ENCODE data around the gene TTPAL.
"Not testable (repeated sequence)": the region's sequence is repeated elsewhere in the genome, so short reads cannot be mapped to it uniquely, and the experiment has no call there.

The TTPAL gene

DNA sequence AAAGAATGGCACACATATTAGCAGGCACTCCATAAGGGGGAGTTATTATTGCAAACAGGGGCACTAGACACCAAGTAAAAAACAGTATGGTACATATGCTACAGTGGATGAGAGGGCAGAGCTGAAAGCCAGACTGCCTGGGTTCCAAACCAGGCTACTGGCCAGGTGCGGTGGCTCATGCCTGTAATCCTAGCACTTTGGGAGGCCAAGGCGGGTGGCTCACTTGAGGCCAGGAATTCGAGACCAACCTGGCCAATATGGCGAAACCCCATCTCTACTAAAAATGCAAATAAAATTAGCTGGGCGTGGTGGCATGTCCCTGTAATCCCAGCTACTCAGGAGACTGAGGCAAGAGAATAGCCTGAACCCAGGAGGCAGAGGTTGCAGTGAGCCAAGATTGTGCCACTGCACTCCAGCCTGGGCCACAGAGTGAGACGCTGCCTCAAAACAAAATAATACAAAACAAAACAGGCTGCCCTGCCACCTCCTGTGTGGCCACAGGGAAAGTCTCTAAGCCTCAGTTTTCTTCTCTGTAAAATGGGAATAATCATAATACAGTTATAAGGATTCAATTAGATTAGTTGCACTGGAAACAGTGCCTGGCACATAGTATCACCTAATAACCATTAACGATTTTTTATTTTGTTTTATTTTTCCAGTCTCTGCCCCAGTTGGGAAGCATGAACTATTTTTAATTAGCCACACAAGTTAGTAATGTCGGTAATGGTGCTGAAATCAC is 7.5 kb upstream of the TTPAL start:
- Histone ChIP-seq H3K27ac (ENCODE audit: poor library complexity, severe bottlenecking) (no peak overlapping the region), H3K27me3 (ENCODE audit: insufficient read depth, poor library complexity, severe bottlenecking) (no peaks in the 10 kb centered on the region), H3K4me3 (ENCODE audit: severe bottlenecking) (no peak overlapping the region), H3K9me3 (ENCODE audit: severe bottlenecking) (no peaks in the 10 kb centered on the region), H3K36me3 (ENCODE audit: low read depth) (no peaks in the 10 kb centered on the region), H3K4me1 (ENCODE audit: insufficient read depth, poor library complexity, severe bottlenecking) (no peaks in the 10 kb centered on the region)
- DNase-seq (ENCODE audit: low spot score) (no peak), ATAC-seq (ENCODE audit: low read depth) (no peak)
- TF ChIP-seq, protein P1, sequence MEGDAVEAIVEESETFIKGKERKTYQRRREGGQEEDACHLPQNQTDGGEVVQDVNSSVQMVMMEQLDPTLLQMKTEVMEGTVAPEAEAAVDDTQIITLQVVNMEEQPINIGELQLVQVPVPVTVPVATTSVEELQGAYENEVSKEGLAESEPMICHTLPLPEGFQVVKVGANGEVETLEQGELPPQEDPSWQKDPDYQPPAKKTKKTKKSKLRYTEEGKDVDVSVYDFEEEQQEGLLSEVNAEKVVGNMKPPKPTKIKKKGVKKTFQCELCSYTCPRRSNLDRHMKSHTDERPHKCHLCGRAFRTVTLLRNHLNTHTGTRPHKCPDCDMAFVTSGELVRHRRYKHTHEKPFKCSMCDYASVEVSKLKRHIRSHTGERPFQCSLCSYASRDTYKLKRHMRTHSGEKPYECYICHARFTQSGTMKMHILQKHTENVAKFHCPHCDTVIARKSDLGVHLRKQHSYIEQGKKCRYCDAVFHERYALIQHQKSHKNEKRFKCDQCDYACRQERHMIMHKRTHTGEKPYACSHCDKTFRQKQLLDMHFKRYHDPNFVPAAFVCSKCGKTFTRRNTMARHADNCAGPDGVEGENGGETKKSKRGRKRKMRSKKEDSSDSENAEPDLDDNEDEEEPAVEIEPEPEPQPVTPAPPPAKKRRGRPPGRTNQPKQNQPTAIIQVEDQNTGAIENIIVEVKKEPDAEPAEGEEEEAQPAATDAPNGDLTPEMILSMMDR (IDR thresholded peaks at IDR 0.05; ENCODE audit: poor library complexity, severe bottlenecking): no peak

GRCh38 chr20:44470327-44470726 is 5.3 kb upstream of the TTPAL start:
- no peak overlapping the region for H3K27ac ChIP-seq (ENCODE audit: poor library complexity, severe bottlenecking)
- H3K4me1 ChIP-seq (ENCODE audit: insufficient read depth, poor library complexity, severe bottlenecking): no peaks in the 10 kb centered on the region
- no peak overlapping the region for H3K4me3 ChIP-seq (ENCODE audit: severe bottlenecking)
- H3K36me3 ChIP-seq (ENCODE audit: low read depth): no peaks in the 10 kb centered on the region
- DNase-seq (ENCODE audit: low spot score): no peak
- TF ChIP-seq, protein P1 (IDR thresholded peaks at IDR 0.05; ENCODE audit: poor library complexity, severe bottlenecking): no peak
- no peaks in the 10 kb centered on the region for H3K9me3 ChIP-seq (ENCODE audit: severe bottlenecking)
- no peaks in the 10 kb centered on the region for H3K27me3 ChIP-seq (ENCODE audit: insufficient read depth, poor library complexity, severe bottlenecking)
- ATAC-seq (ENCODE audit: low read depth): no peak

- Histone ChIP-seq H3K36me3 (ENCODE audit: low read depth) (no peaks in the 10 kb centered on the region), H3K27me3 (ENCODE audit: insufficient read depth, poor library complexity, severe bottlenecking) (no peaks in the 10 kb centered on the region), H3K4me3 (ENCODE audit: severe bottlenecking) (no peak overlapping the region), H3K9me3 (ENCODE audit: severe bottlenecking) (no peaks in the 10 kb centered on the region), H3K4me1 (ENCODE audit: insufficient read depth, poor library complexity, severe bottlenecking) (peaks cover 2% of the 10 kb centered on the region), H3K27ac (ENCODE audit: poor library complexity, severe bottlenecking) (no peak overlapping the region)
- TF ChIP-seq, protein P1 (IDR thresholded peaks at IDR 0.05; ENCODE audit: poor library complexity, severe bottlenecking): peak; percentile 97
- no peak for DNase-seq (ENCODE audit: low spot score)
- ATAC-seq (ENCODE audit: low read depth): peak; percentile 4; the same call in 1 of the 3 replicates
These were observed 4.2 kb upstream of the TTPAL start for GRCh38 chr20:44471481-44471882.

GRCh38 chr20:44472283-44472682 is 3.4 kb upstream of the TTPAL start:
- peaks cover 10% of the 10 kb centered on the region for H3K4me1 ChIP-seq (ENCODE audit: insufficient read depth, poor library complexity, severe bottlenecking)
- not testable (repeated sequence) for DNase-seq (ENCODE audit: low spot score); H3K27me3 ChIP-seq (ENCODE audit: insufficient read depth, poor library complexity, severe bottlenecking); H3K36me3 ChIP-seq (ENCODE audit: low read depth); H3K4me3 ChIP-seq (ENCODE audit: severe bottlenecking); ATAC-seq (ENCODE audit: low read depth); H3K27ac ChIP-seq (ENCODE audit: poor library complexity, severe bottlenecking); H3K9me3 ChIP-seq (ENCODE audit: severe bottlenecking)

DNA sequence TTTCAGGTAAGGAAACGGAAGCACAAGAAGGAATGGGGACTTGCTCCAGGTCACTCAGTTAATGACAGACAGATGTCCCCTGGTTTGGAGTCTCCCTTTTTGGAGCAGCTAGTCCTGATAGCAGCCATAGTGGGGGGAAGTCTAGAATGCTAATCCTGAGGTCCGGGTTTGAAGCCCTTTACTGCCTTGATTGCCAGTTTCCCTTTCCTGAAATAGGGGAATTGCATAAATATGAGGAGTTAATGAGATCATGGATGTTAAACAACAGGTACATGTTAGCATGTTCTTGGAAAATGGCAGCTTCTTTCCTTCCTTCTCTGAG is 341 bp upstream of the TTPAL start:
- peaks cover 9% of the 10 kb centered on the region for H3K36me3 ChIP-seq (ENCODE audit: low read depth)
- H3K4me1 ChIP-seq (ENCODE audit: insufficient read depth, poor library complexity, severe bottlenecking): peaks cover 11% of the 10 kb centered on the region
- H3K27ac ChIP-seq (ENCODE audit: poor library complexity, severe bottlenecking): peak overlapping the region; percentile 41
- TF ChIP-seq, protein P1 (IDR thresholded peaks at IDR 0.05; ENCODE audit: poor library complexity, severe bottlenecking): no peak
- peak overlapping the region; percentile 61 for H3K4me3 ChIP-seq (ENCODE audit: severe bottlenecking)
- no peaks in the 10 kb centered on the region for H3K9me3 ChIP-seq (ENCODE audit: severe bottlenecking)
- no peak for ATAC-seq (ENCODE audit: low read depth)
- H3K27me3 ChIP-seq (ENCODE audit: insufficient read depth, poor library complexity, severe bottlenecking): no peaks in the 10 kb centered on the region
- DNase-seq (ENCODE audit: low spot score): no peak

Data from RWPE2 (cell line).